SJSA1 (cell line): Measurements from ENCODE around the gene FRMD4B. TPM values are rescaled to one million over a fixed set of nuclear protein-coding genes. Genes with fewer than 3 reads are reported as not detected.

Experiments used
- DNase-seq, 2 experiments: peaks; one replicate each; pipeline ENCODE4 v3.0.0-alpha.2; 2015 to 2020; ENCODE audit warnings: low spot score in 2 of 2, low read depth in 1 of 2
- H3K27ac ChIP-seq: fragments of 250-450 bp; sonication (Bioruptor Pico); 2 replicates; pipeline ENCODE4 v1.5.1; 2020; ENCODE audit warnings: mild to moderate bottlenecking, moderate library complexity
- H3K27me3 ChIP-seq: fragments of 250-450 bp; sonication (Bioruptor Pico); replicated peaks from 2 replicates; pipeline ENCODE4 v1.5.1; 2020; ENCODE audit warnings: mild to moderate bottlenecking, moderate library complexity
- H3K36me3 ChIP-seq: fragments of 250-450 bp; sonication (Bioruptor Pico); 2 replicates; pipeline ENCODE4 v1.5.1; 2020; ENCODE audit warnings: mild to moderate bottlenecking
- H3K4me1 ChIP-seq: fragments of 250-450 bp; sonication (Bioruptor Pico); replicated peaks from 2 replicates; pipeline ENCODE4 v1.6.1; 2021; ENCODE audit warnings: mild to moderate bottlenecking
- H3K4me3 ChIP-seq: fragments of 250-450 bp; sonication (Bioruptor Pico); 2 replicates; pipeline ENCODE4 v1.5.1; 2020; ENCODE audit warnings: mild to moderate bottlenecking
- H3K9me3 ChIP-seq: fragments of 250-450 bp; sonication (Bioruptor Pico); replicated peaks from 2 replicates; pipeline ENCODE4 v1.5.1; 2020; ENCODE audit warnings: mild to moderate bottlenecking
- total RNA-seq: library from RNA; depleted of rRNA; stranded (reverse); fragments of >200 nt; shearing (Covaris generic); gene quantifications from 2 replicates; pipeline ENCODE4 v1.2.3, GENCODE V29; 2014

Gene FRMD4B
- total RNA-seq, 1 experiment from 2014 or later, result 1.3 TPM

DNA sequence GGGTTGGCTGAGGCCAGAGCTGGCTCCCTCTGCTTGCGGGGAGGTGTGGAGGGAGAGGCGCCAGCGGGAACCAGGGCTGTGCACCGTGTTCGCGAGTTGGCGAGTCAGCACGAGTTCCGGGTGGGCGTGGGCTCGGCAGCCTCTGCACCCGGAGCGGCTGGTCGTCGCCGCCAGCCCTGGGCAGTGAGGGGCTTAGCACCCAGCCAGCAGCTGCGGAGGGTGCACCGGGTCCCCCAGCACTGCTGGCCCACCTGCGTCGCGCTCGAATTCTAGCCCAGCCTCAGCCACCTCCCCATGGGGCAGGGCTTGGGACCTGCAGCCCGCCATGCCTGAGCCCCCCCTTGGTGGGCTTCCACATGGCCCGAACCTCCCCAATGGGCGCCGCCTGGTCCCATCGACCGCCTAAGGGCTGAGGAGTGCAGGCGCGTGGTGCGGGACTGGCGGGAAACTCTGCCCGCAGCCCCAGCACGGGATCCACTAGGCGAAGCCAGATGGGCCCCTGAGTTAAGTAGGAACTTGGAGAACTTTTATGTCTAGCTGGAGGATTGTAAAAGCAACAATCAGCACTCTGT lies 125.6 kb downstream of the FRMD4B start:
- no peaks in the 10 kb centered on the region for H3K27me3 ChIP-seq
- no peaks in the 10 kb centered on the region for H3K4me1 ChIP-seq
- no peaks in the 10 kb centered on the region for H3K36me3 ChIP-seq
- no peak for DNase-seq
- no peak overlapping the region for H3K27ac ChIP-seq
- no peaks in the 10 kb centered on the region for H3K9me3 ChIP-seq
- H3K4me3 ChIP-seq, result no peak overlapping the region

DNA sequence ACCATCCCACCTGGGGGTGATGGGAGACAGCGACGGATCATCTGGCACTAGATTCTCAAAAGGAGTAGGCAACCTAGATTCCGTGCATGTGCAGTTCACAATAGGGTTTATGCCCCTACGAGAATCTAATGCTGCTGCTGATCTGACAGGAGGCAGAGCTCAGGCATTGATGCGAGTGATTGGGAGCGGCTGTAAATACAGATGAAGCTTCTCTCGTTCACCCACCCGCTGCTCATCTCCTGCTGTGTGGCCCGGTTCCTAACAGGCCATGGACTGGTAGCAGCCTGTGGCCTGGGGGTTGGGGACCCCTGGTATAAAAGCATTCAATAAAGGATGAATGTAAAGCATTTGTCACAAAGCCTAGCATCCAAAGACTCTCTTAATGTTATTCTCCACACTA lies 126.8 kb downstream of the FRMD4B start:
- Histone ChIP-seq H3K4me1 (no peaks in the 10 kb centered on the region), H3K9me3 (no peaks in the 10 kb centered on the region), H3K27ac (no peak overlapping the region), H3K36me3 (no peaks in the 10 kb centered on the region), H3K4me3 (no peak overlapping the region), H3K27me3 (no peaks in the 10 kb centered on the region)
- no peak for DNase-seq

DNA sequence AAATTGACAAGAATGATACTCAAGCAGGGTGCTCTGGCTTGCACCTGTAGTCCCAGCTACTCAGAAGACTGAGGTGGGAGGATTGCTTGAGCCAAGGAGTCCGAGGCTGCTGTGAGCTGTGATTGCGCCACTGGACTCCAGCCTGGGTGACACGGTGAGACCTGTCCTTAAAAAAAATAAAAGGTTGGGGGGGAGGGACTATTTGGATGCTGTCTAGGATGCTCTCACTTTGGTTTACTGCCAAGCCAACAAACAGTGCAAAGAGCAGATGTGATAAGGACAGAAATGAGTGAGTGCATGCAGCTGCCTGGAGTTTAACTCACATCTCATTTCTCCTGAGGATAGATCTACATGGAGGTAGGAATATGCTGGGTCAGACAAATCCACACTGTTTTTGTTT lies 130.0 kb downstream of the FRMD4B start:
- Histone ChIP-seq H3K36me3 (no peaks in the 10 kb centered on the region), H3K27ac (no peak overlapping the region), H3K9me3 (no peaks in the 10 kb centered on the region), H3K4me1 (no peaks in the 10 kb centered on the region), H3K4me3 (no peak overlapping the region), H3K27me3 (no peaks in the 10 kb centered on the region)
- DNase-seq, result no peak

DNA sequence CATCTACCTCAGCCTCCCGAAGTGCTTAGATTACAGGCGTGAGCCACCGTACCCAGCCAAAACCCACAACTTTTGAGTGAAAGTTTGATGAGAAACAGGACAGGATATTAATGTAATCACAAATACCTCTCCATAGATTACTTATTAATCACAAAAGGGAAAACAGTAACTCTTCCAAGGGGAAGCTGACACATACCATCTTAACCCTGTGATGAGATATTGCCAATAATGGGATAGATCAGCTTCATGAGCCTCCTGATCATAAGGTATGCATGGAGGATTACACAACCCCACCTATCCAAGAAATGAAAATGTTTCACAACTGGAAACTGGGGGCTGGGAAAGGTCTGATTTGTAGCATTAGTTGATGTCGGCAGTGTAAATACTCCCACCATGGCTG lies 131.5 kb downstream of the FRMD4B start:
- Histone ChIP-seq H3K9me3 (no peaks in the 10 kb centered on the region), H3K4me1 (no peaks in the 10 kb centered on the region), H3K4me3 (no peak overlapping the region), H3K27ac (no peak overlapping the region), H3K27me3 (no peaks in the 10 kb centered on the region), H3K36me3 (no peaks in the 10 kb centered on the region)
- DNase-seq, result no peak

DNA sequence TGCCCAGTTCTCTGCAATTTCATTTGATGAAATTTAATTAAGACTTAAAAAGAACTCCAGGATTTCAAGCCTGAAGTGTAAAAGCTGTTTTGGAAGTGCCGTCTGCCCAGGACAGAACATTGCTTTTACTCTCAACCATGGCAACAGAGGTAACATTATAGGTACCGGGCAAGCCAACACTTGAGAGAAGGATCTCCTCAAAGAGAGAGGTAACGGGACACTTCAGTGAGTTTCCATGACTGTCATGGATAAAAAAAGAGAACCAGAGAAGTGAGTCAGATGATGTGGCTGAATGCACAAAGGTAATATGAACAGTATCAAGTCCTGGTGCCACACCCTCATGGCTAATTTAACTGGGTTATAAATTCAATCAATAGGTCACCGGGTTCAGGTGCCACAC lies 133.3 kb downstream of the FRMD4B start:
- no peaks in the 10 kb centered on the region for H3K36me3 ChIP-seq
- no peaks in the 10 kb centered on the region for H3K27me3 ChIP-seq
- H3K4me1 ChIP-seq, result no peaks in the 10 kb centered on the region
- H3K27ac ChIP-seq, result no peak overlapping the region
- no peak for DNase-seq
- H3K4me3 ChIP-seq, result no peak overlapping the region
- no peaks in the 10 kb centered on the region for H3K9me3 ChIP-seq

DNA sequence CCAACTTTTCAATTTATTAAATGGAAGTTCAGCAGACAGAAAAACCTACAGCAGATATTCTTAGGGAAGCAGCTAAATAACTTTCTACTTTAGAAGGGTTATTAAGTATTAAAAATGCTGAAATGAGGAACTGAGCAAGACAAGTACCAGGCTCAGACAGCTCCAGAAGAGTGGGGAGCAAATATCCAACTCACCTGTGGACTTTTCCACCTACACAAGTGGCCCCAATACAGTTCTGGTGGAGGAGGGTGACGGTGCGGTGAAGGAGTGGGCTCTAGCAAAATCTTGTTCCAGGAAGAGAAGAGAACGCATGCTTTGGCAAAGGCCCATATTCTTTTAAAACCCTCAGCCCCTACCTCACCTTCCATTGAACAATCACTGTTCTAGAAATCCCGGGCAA lies 133.7 kb downstream of the FRMD4B start:
- H3K9me3 ChIP-seq, result no peaks in the 10 kb centered on the region
- no peak for DNase-seq
- no peak overlapping the region for H3K4me3 ChIP-seq
- no peaks in the 10 kb centered on the region for H3K27me3 ChIP-seq
- no peak overlapping the region for H3K27ac ChIP-seq
- H3K36me3 ChIP-seq, result no peaks in the 10 kb centered on the region
- no peaks in the 10 kb centered on the region for H3K4me1 ChIP-seq

DNA sequence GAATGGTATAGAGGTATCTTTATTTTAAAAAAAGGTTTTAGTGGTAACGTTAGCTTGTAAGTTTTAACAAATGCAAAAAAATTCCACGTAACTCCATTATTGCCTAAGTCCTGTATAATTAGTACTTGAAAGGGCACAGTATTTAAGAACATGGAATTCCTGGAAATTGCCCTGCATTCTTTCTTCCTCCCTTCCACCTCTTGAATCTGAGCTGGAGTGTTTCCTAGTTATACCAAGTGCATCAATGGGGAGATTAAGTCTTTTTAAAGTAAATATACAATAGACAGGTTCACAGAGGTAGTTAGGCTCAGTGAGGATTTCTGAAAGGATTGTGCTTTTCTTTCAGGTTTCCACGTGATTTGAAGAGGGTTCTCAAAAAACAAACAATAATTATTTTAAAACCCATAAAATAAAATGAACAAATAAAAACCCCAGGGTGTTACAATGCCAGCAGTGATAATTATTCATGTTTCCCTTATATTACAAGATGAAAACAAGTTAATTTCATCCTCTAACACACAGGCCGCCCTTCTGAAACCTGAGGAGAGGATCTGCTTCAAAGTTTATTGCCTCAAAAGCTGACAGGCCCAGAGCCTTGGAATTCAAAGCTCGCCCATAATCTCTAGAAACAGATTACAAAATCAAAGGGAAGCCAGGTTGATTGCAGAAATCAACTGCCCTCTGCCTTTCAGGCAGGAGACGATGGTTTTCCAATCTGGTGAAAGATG lies 134.6 kb downstream of the FRMD4B start:
- Histone ChIP-seq H3K36me3 (no peaks in the 10 kb centered on the region), H3K27ac (no peak overlapping the region), H3K27me3 (no peaks in the 10 kb centered on the region), H3K4me3 (no peak overlapping the region), H3K4me1 (no peaks in the 10 kb centered on the region), H3K9me3 (no peaks in the 10 kb centered on the region)
- no peak for DNase-seq

DNA sequence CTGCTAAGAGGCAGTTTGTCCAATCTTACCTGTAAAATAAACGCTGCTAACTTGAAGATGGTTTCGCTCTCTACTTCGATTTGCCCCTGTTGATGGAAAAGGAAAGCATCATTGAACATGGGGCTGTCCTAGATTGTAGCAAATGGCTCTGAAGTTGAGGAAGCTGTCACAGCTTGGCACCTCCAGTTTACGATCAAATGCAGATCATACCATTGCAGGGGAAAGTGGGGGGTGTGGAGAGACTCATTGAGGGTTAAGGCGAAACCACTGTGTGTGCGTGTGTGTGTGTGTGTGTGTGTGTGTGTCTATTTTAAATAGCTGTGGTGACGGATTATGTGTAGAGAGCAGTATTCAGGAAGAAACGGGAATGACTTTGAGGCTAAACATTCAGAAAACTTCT lies 135.9 kb downstream of the FRMD4B start:
- DNase-seq, result no peak
- Histone ChIP-seq H3K4me1 (no peaks in the 10 kb centered on the region), H3K27ac (no peak overlapping the region), H3K9me3 (no peaks in the 10 kb centered on the region), H3K4me3 (no peak overlapping the region), H3K36me3 (no peaks in the 10 kb centered on the region), H3K27me3 (no peaks in the 10 kb centered on the region)

DNA sequence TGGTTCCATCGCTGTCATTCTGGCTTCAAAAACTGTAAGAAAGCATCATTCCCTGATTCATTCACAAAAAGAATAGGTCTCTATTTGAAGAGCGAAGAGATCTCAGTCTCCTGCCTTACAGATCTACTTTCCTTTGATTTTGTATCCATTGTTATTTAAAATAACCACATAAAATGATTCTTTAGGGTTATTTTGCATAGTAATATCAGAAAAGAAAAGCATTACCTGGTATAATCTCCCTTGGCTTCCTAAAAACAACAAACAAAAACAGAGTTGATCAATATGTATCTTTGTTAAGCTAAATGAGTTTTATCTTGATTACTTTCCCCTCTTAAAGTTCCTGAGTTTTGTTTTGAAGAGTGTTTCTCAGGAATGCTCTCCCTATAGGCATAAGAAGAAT lies 136.9 kb downstream of the FRMD4B start:
- Histone ChIP-seq H3K27me3 (no peaks in the 10 kb centered on the region), H3K36me3 (no peaks in the 10 kb centered on the region)
- DNase-seq, result no peak

DNA sequence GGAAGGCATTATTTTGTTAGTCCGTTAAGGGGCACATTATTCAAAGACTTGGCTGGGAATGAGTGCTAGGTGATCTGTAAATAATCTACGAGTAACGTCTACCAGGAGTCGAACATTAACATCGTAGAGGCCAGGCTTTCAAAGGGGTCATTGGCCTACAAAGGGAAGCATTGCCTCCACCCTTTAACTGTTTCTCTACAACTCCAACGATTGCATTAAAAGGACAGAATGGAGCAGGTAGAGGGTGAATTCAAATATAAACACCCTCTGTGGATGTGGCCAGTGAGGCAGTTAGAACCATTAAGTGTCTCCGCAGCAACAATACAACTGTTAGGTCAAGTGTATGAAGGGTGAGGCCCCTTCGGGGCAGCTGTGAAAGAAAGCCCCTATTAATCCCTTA lies 137.5 kb downstream of the FRMD4B start:
- peaks cover 11% of the 10 kb centered on the region for H3K4me1 ChIP-seq
- H3K27ac ChIP-seq, result no peak overlapping the region
- no peaks in the 10 kb centered on the region for H3K9me3 ChIP-seq
- H3K27me3 ChIP-seq, result no peaks in the 10 kb centered on the region
- no peaks in the 10 kb centered on the region for H3K36me3 ChIP-seq
- H3K4me3 ChIP-seq, result no peak overlapping the region
- DNase-seq, result no peak

More for the DNA sequence above, 136.9 kb downstream of the FRMD4B start:
- H3K4me1 ChIP-seq, result peaks cover 5% of the 10 kb centered on the region
- no peak overlapping the region for H3K27ac ChIP-seq
- H3K4me3 ChIP-seq, result no peak overlapping the region
- H3K9me3 ChIP-seq, result no peaks in the 10 kb centered on the region

DNA sequence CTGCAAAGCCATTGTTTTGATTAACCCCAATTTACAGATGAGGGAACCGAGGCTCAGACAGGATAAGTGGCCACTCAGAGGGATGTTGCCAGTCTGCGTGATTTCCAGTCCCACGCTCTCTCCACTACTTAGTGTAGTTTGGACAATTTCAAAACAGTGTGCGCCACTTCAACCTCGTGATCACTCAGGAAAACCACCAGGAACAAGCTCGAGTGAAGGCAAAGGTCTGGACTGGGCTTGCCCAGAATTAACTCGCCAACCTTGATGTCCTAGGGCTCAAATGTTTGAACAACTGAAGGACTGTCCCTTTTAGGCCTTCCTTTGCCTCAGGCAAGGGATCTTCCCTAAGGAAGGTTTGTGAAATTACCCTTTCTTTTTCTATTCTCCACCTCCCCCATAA lies 139.3 kb downstream of the FRMD4B start:
- no peak for DNase-seq
- H3K9me3 ChIP-seq, result no peaks in the 10 kb centered on the region

DNA sequence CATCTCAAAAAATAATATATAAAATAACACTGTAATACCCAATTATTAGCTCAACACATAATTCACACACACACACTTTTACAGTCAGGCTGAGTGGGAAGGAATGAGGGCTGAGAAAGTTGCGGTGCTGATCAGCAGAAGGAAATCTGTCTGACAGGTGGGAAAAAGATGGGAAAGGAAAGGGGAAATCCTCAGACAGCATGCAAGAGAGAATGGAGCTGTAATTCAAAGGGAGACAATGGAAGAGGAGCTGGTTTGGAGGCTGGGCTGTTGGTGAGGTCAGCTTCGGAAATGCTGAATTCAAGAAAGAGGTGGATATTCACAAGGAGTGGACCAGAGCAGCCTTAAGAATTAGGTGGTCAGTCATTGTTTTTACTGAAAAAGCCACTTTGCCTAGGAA lies 141.8 kb downstream of the FRMD4B start:
- H3K9me3 ChIP-seq, result no peaks in the 10 kb centered on the region
- H3K36me3 ChIP-seq, result no peaks in the 10 kb centered on the region
- no peak overlapping the region for H3K4me3 ChIP-seq
- DNase-seq, result peak in 1 of 2 experiments; percentile 11
- H3K27me3 ChIP-seq, result no peaks in the 10 kb centered on the region; the same call in 1 of the 2 replicates
- H3K4me1 ChIP-seq, result peaks cover 16% of the 10 kb centered on the region
- H3K27ac ChIP-seq, result no peak overlapping the region

More for the DNA sequence above, 139.3 kb downstream of the FRMD4B start:
- H3K27me3 ChIP-seq, result no peaks in the 10 kb centered on the region
- H3K27ac ChIP-seq, result no peak overlapping the region
- H3K4me3 ChIP-seq, result no peak overlapping the region
- H3K36me3 ChIP-seq, result no peaks in the 10 kb centered on the region
- H3K4me1 ChIP-seq, result peaks cover 16% of the 10 kb centered on the region

DNA sequence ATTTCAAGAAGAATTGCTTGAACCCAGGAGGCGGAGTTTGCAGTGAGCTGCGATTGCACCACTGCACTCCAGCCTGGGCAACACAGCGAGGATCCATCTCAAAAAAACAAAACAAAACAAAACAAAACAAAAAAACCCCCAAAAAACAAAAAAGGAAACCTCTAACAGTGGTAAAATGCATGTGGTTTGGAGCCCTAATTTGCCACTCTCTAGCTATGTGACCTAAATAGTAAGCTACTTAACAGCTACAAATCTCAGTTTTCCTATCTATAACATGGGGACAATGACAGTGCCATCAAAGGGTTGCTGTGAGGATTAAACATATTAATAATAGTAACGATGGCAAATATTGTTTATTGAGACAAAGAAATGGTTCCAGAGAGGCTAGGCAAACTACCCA lies 144.1 kb downstream of the FRMD4B start:
- H3K27ac ChIP-seq, result no peak overlapping the region
- no peak for DNase-seq
- H3K27me3 ChIP-seq, result no peaks in the 10 kb centered on the region; the same call in 1 of the 2 replicates
- no peaks in the 10 kb centered on the region for H3K36me3 ChIP-seq
- H3K4me1 ChIP-seq, result peaks cover 16% of the 10 kb centered on the region
- no peaks in the 10 kb centered on the region for H3K9me3 ChIP-seq
- no peak overlapping the region for H3K4me3 ChIP-seq

DNA sequence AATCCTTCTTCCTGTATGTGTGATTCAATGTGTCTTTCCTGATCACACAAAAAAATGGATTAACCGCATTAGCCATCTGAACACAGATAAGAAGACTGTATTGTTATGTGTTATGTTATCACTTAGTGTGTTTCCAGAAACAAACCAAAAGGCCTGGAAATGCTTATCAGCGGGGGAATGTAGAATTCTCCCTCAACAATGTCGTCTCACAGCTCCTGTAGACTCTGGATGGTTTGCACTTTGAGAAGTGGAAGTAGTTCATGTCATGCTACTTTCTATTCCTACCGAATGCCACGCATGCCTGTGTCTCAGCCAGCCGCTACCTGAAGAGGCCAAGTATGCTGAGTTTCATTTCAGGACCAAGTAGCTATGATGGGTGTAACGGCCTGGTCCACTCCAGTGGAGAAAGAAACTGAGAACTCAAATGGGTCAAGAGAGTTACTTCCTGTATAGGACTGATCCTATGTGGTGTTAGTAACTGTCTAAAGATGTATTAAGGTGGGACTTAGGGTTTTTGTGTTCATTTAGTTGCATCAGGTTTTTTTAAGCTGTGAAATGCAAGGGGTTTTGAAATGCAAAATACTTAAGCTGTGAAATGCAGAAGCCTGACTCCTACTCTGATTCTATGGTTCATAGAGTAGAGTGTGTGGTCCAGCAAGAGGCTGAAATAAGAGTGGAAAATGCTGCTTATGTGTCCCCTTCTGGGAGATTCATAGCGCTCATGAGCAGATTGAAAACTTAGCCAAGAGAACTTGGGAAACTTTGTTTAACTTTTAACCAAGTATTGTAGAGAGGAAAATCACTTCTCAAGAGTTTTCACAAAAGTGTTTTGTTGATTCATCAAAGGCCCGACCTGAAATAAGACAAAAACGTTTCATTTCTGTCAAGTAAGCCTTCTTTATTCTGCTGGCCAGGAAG lies 145.0 kb downstream of the FRMD4B start:
- no peak overlapping the region for H3K4me3 ChIP-seq
- H3K27me3 ChIP-seq, result no peaks in the 10 kb centered on the region; the same call in 1 of the 2 replicates
- H3K27ac ChIP-seq, result no peak overlapping the region
- no peaks in the 10 kb centered on the region for H3K36me3 ChIP-seq
- no peak for DNase-seq
- peaks cover 16% of the 10 kb centered on the region for H3K4me1 ChIP-seq
- no peaks in the 10 kb centered on the region for H3K9me3 ChIP-seq
